Endothelial cell of umbilical vein (primary cell): ENCODE data around the gene RASGRF2. TPM values are rescaled to one million over a fixed set of nuclear protein-coding genes. Genes with fewer than 3 reads are reported as not detected.

Experiments
- BruUV-seq: library from RNA; stranded (reverse); fragments of 400-500 nt; replicated peaks from 2 replicates; lab custom pipeline; 2021; lab: Mats Ljungman, UMichigan
- CTCF ChIA-PET: fragments of 300-600, 350-600 bp; sonication (Branson Sonifier 250); formaldehyde crosslinking; loops from one replicate; lab custom pipeline; 2021; ENCODE audit warnings: antibody characterized with exemption, inconsistent platforms; lab: Charles Lee
- POLR2A ChIA-PET: fragments of 300-600, 350-600 bp; sonication (Branson Sonifier 250); formaldehyde crosslinking; loops from one replicate; lab custom pipeline; 2021; ENCODE audit warnings: antibody characterized with exemption, inconsistent platforms; lab: Charles Lee
- DNase-seq: peaks from one replicate; pipeline ENCODE4 v3.0.0-alpha.2; 2011; ENCODE audit warnings: low read depth, low spot score
- FAIRE-seq: peaks from 2 replicates; lab custom pipeline; 2011; peaks lifted over from hg19 to GRCh38; lab: Jason Lieb, UNC
- H2AFZ ChIP-seq: 2 replicates; pipeline ENCODE4 v1.6.0; 2012; ENCODE audit warnings: low read depth, low read length, control low read depth, inconsistent platforms
- H3K27ac ChIP-seq: 2 replicates; pipeline ENCODE4 v1.5.1; 2011; ENCODE audit warnings: low read depth, mild to moderate bottlenecking, control low read depth, low read length, moderate library complexity; ENCODE audit not compliant: insufficient read depth
- H3K27me3 ChIP-seq, 2 experiments: 2 replicates each; pipeline versions ENCODE4 v1.6.0 to v1.6.1; 2011; ENCODE audit warnings: low read length in 2 of 2, mixed read lengths in 1 of 2; ENCODE audit not compliant: control insufficient read depth in 2 of 2, insufficient read depth in 2 of 2
- H3K36me3 ChIP-seq, 2 experiments: 2 replicates in 1 of 2; 3 replicates in 1 of 2; pipeline ENCODE4 v1.5.1; 2011; ENCODE audit warnings: low read length in 2 of 2, mild to moderate bottlenecking in 1 of 2, moderate library complexity in 1 of 2; ENCODE audit not compliant: control insufficient read depth in 2 of 2, insufficient read depth in 2 of 2; ENCODE audit errors: extremely low read depth in 1 of 2
- H3K4me1 ChIP-seq: 3 replicates; pipeline ENCODE4 v1.5.1; 2011; ENCODE audit warnings: mild to moderate bottlenecking, low read length; ENCODE audit not compliant: control insufficient read depth, insufficient read depth; ENCODE audit errors: extremely low read depth
- H3K4me2 ChIP-seq: 2 replicates; pipeline ENCODE4 v1.6.1; 2011; ENCODE audit warnings: low read length, control low read depth, mixed read lengths; ENCODE audit not compliant: insufficient read depth
- H3K4me3 ChIP-seq, 3 experiments: fragments of 200-600 bp in 1 of 3; sonication (generic), shearing (Covaris generic) in 1 of 3; replicated peaks in 1 of 3; 2 replicates each; pipeline ENCODE4 v1.5.1; 2011 to 2016; ENCODE audit warnings: control low read depth in 3 of 3, low read length in 3 of 3, mild to moderate bottlenecking in 2 of 3, inconsistent platforms in 1 of 3, low read depth in 1 of 3, moderate library complexity in 1 of 3; ENCODE audit not compliant: insufficient read depth in 1 of 3
- H3K79me2 ChIP-seq: 2 replicates; pipeline ENCODE4 v1.6.0; 2012; ENCODE audit warnings: low read length, inconsistent platforms; ENCODE audit not compliant: control insufficient read depth, insufficient read depth
- H3K9ac ChIP-seq: replicated peaks from 2 replicates; pipeline ENCODE3; 2011; ENCODE audit warnings: low read length, control low read depth; ENCODE audit not compliant: insufficient read depth; ENCODE audit errors: extremely low read depth
- H3K9me1 ChIP-seq: replicated peaks from 3 replicates; pipeline ENCODE4 v1.6.0; 2011; ENCODE audit warnings: mild to moderate bottlenecking, low read length; ENCODE audit not compliant: control insufficient read depth, insufficient read depth; ENCODE audit errors: extremely low read depth
- H3K9me3 ChIP-seq: replicated peaks from 2 replicates; pipeline ENCODE4 v1.5.1; 2012; ENCODE audit warnings: low read length, inconsistent platforms; ENCODE audit not compliant: control insufficient read depth, insufficient read depth
- H4K20me1 ChIP-seq: replicated peaks from 2 replicates; pipeline ENCODE3; 2011; ENCODE audit warnings: mild to moderate bottlenecking, low read length; ENCODE audit not compliant: control insufficient read depth, insufficient read depth; ENCODE audit errors: extremely low read depth
- EZH2 ChIP-seq: IDR thresholded peaks from 2 replicates; pipeline ENCODE4 v1.6.1; 2012; ENCODE audit warnings: borderline replicate concordance, low read depth, mild to moderate bottlenecking, moderate library complexity, low read length, inconsistent platforms; ENCODE audit not compliant: severe bottlenecking
- FOS ChIP-seq: IDR thresholded peaks from 2 replicates; pipeline ENCODE4 v1.6.1; 2011; ENCODE audit warnings: mild to moderate bottlenecking, low read length, moderate library complexity, borderline replicate concordance; ENCODE audit not compliant: insufficient read depth
- GATA2 ChIP-seq: IDR thresholded peaks from 2 replicates; pipeline ENCODE4 v1.7.0; 2011; ENCODE audit warnings: low read depth, mild to moderate bottlenecking, moderate library complexity, mixed read lengths, low read length; ENCODE audit not compliant: insufficient read length, insufficient read depth
- JUN ChIP-seq: IDR thresholded peaks from 2 replicates; pipeline ENCODE4 v1.6.1; 2011; ENCODE audit warnings: borderline replicate concordance, low read depth; ENCODE audit not compliant: insufficient read length, insufficient read depth
- MYC ChIP-seq: IDR thresholded peaks from one replicate; pipeline ENCODE4 v1.6.1; 2011; ENCODE audit warnings: mild to moderate bottlenecking, low read depth, low read length
- POLR2A ChIP-seq: IDR thresholded peaks from 2 replicates; pipeline ENCODE4 v1.6.1; 2012; ENCODE audit warnings: low read depth, mild to moderate bottlenecking, control low read depth, low read length
- POLR2AphosphoS5 ChIP-seq: IDR thresholded peaks from 2 replicates; pipeline ENCODE4 v1.6.1; 2012; ENCODE audit warnings: low read depth, mild to moderate bottlenecking, control low read depth, low read length, moderate library complexity; ENCODE audit not compliant: insufficient read depth
- dilution Hi-C: fragments of 300-500 bp; cut with MboI; formaldehyde crosslinking; loops from one replicate; pipeline ENCODE4 v1.15.0; 2019; ENCODE audit warnings: low sequenced_read_pairs; ENCODE audit not compliant: extremely low pct_ligation_motif_present
- intact Hi-C: fragments of 100-400 bp; cut with micrococcal nuclease; formaldehyde crosslinking; loops from one replicate; pipeline ENCODE4 v1.10.0; 2022
- polyA plus RNA-seq, 4 experiments: library from polyadenylated mRNA; depleted of rRNA in 3 of 4; stranded (reverse) in 3 of 4; unstranded in 1 of 4; fragments of >200 nt; gene quantifications; 2 replicates each; pipeline versions ENCODE4 v1.2.1 to v1.2.3, GENCODE V29; 2011 to 2012; ENCODE audit warnings: missing spikeins in 1 of 4
- total RNA-seq: library from RNA; stranded (reverse); gene quantifications from 2 replicates; pipeline ENCODE4 v1.2.3, GENCODE V29; 2021
- TF ChIP-seq, protein P1 (sequence below), 2 donors: IDR thresholded peaks; 1 replicate in 1 of 2; 2 replicates in 1 of 2; pipeline ENCODE4 v1.5.1; 2011; ENCODE audit warnings: low read length in 2 of 2, mild to moderate bottlenecking in 2 of 2, moderate library complexity in 2 of 2, control low read depth in 1 of 2, inconsistent platforms in 1 of 2, low read depth in 1 of 2; ENCODE audit not compliant: insufficient read depth in 1 of 2; ENCODE audit errors: extremely low read depth in 1 of 2
- TF ChIP-seq, protein P2 (sequence below): IDR thresholded peaks from 2 replicates; pipeline ENCODE4 v1.6.1; 2011; ENCODE audit not compliant: insufficient read depth, insufficient read length

Gene RASGRF2
- total and polyA plus RNA-seq, 2 donors (not counting 3 experiments of a cell fraction or from before 2014, with no cell fraction given): 0.41 to 4.0 TPM

DNA sequence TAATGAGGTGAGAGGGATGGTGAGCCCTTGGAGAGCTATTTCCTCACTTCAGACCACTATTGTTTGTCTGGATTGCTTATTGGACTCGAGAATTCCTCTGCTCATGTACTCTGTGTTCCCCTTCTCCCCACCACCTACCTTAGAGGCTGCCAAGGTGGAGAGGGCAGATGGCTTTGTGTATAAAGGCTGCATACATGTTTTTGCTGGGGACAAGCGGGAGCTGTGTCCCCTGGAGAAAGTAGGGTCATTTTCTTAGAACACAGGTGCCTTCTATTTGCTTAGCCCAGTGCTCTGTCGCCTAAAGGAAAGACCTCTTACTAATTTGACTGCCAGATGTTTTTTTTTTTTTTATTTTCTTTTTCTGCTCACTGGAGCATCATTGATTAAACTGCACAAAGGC, 29.7 kb downstream of the RASGRF2 start:
- H3K4me2 ChIP-seq: no peak overlapping the region
- ChIA-PET POLR2A (no interaction called here), CTCF (interaction anchor here (1.0 to 1.6 kb wide), 2 partner anchors 29 to 118 kb away, joined by 3 read pairs; no protein-coding TSS in a partner anchor)
- H3K4me3 ChIP-seq: no peak overlapping the region
- no peaks in the 10 kb centered on the region for H4K20me1 ChIP-seq
- no peak overlapping the region for H3K9ac ChIP-seq
- H3K36me3 ChIP-seq: no peaks in the 10 kb centered on the region
- H3K9me1 ChIP-seq: no peaks in the 10 kb centered on the region
- BruUV-seq: no TSS peak
- no peak for FAIRE-seq
- dilution Hi-C loops: no loop called here
- no peaks in the 10 kb centered on the region for H3K27me3 ChIP-seq
- DNase-seq: no peak
- intact Hi-C loops: no loop called here
- H3K9me3 ChIP-seq: no peaks in the 10 kb centered on the region
- H2AFZ ChIP-seq: no peak overlapping the region
- no peaks in the 10 kb centered on the region for H3K79me2 ChIP-seq
- no peak overlapping the region for H3K27ac ChIP-seq
- H3K4me1 ChIP-seq: peaks cover 11% of the 10 kb centered on the region
- TF ChIP-seq JUN (no peak), EZH2 (no peak), MYC (no peak), GATA2 (no peak), FOS (no peak), POLR2AphosphoS5 (no peak), POLR2A (no peak)
- TF ChIP-seq, protein P1, sequence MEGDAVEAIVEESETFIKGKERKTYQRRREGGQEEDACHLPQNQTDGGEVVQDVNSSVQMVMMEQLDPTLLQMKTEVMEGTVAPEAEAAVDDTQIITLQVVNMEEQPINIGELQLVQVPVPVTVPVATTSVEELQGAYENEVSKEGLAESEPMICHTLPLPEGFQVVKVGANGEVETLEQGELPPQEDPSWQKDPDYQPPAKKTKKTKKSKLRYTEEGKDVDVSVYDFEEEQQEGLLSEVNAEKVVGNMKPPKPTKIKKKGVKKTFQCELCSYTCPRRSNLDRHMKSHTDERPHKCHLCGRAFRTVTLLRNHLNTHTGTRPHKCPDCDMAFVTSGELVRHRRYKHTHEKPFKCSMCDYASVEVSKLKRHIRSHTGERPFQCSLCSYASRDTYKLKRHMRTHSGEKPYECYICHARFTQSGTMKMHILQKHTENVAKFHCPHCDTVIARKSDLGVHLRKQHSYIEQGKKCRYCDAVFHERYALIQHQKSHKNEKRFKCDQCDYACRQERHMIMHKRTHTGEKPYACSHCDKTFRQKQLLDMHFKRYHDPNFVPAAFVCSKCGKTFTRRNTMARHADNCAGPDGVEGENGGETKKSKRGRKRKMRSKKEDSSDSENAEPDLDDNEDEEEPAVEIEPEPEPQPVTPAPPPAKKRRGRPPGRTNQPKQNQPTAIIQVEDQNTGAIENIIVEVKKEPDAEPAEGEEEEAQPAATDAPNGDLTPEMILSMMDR (IDR thresholded peaks at IDR 0.05; ENCODE audit: extremely low read depth in 1 of 2, insufficient read depth in 1 of 2, low read depth in 1 of 2, low read length in 2 of 2): no peak
- TF ChIP-seq, protein P2, sequence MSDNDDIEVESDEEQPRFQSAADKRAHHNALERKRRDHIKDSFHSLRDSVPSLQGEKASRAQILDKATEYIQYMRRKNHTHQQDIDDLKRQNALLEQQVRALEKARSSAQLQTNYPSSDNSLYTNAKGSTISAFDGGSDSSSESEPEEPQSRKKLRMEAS: no peak
